AG09309 (cell line): ENCODE results near the gene PEPD.

ENCODE experiments used
- DNase-seq: peaks from one replicate; pipeline ENCODE4 v3.0.0-alpha.2; 2010; ENCODE audit warnings: low read depth
- H3K4me3 ChIP-seq: 2 replicates; pipeline ENCODE4 v1.5.1; 2011; ENCODE audit warnings: mild to moderate bottlenecking, low read depth, low read length, moderate library complexity; ENCODE audit not compliant: control insufficient read depth
- CTCF ChIP-seq: IDR thresholded peaks from 2 replicates; pipeline ENCODE4 v1.5.1; 2011; ENCODE audit warnings: mild to moderate bottlenecking, low read depth, low read length, inconsistent platforms; ENCODE audit not compliant: insufficient read depth, control insufficient read depth; ENCODE audit errors: missing control alignments

The PEPD gene

GRCh38 chr19:33458171-33458633, 63.4 kb downstream of the PEPD start:
- no peak overlapping the region for H3K4me3 ChIP-seq
- no peak for DNase-seq
- TF ChIP-seq CTCF, result no peak

GRCh38 chr19:33456845-33457220, 64.8 kb downstream of the PEPD start:
- no peak overlapping the region for H3K4me3 ChIP-seq
- no peak for TF ChIP-seq CTCF
- no peak for DNase-seq

GRCh38 chr19:33456076-33456844, 65.3 kb downstream of the PEPD start:
- no peak for TF ChIP-seq CTCF
- DNase-seq, result no peak
- H3K4me3 ChIP-seq, result no peak overlapping the region

GRCh38 chr19:33453265-33453664, 68.3 kb downstream of the PEPD start:
- DNase-seq, result no peak
- no peak for TF ChIP-seq CTCF

GRCh38 chr19:33450689-33451088, 70.9 kb downstream of the PEPD start:
- no peak for DNase-seq
- no peak for TF ChIP-seq CTCF
- no peak overlapping the region for H3K4me3 ChIP-seq

More at GRCh38 chr19:33453265-33453664, 68.3 kb downstream of the PEPD start:
- no peak overlapping the region for H3K4me3 ChIP-seq

- no peak overlapping the region for H3K4me3 ChIP-seq
- no peak for DNase-seq
- TF ChIP-seq CTCF, result no peak
These were observed 71.8 kb downstream of the PEPD start for GRCh38 chr19:33449799-33450198.
